Keratinocyte (primary cell): ENCODE measurements around the gene KIF21B. TPM values are rescaled to one million over a fixed set of nuclear protein-coding genes. Genes with fewer than 3 reads are reported as not detected.

ENCODE experiments used
- DNase-seq: peaks from one replicate; pipeline ENCODE4 v3.0.0-alpha.2; 2011; ENCODE audit warnings: low read depth, missing footprints, low spot score
- FAIRE-seq: peaks from 2 replicates; lab custom pipeline; 2011; peaks lifted over from hg19 to GRCh38; lab: Jason Lieb, UNC
- H2AFZ ChIP-seq: 2 replicates; pipeline ENCODE4 v1.6.0; 2012; ENCODE audit warnings: low read length, control low read depth, inconsistent platforms; ENCODE audit not compliant: control insufficient read depth
- H3K27ac ChIP-seq: 2 replicates; pipeline ENCODE4 v1.5.1; 2011; ENCODE audit warnings: low read length; ENCODE audit not compliant: control insufficient read depth, insufficient read depth
- H3K27me3 ChIP-seq: 3 replicates; pipeline ENCODE4 v1.6.0; 2011; ENCODE audit warnings: low read length; ENCODE audit not compliant: control insufficient read depth, insufficient read depth; ENCODE audit errors: extremely low read depth
- H3K36me3 ChIP-seq, 2 experiments: 2 replicates in 1 of 2; 3 replicates in 1 of 2; pipeline ENCODE4 v1.5.1; 2011; ENCODE audit warnings: low read length in 2 of 2, mild to moderate bottlenecking in 1 of 2; ENCODE audit not compliant: control insufficient read depth in 2 of 2, insufficient read depth in 2 of 2; ENCODE audit errors: extremely low read depth in 1 of 2
- H3K4me1 ChIP-seq: 3 replicates; pipeline ENCODE4 v1.5.1; 2011; ENCODE audit warnings: low read length; ENCODE audit not compliant: control insufficient read depth, insufficient read depth; ENCODE audit errors: extremely low read depth
- H3K4me2 ChIP-seq: 3 replicates; pipeline ENCODE4 v1.6.0; 2011; ENCODE audit warnings: low read depth, low read length; ENCODE audit not compliant: control insufficient read depth, insufficient read depth; ENCODE audit errors: extremely low read depth
- H3K4me3 ChIP-seq, 3 experiments: fragments of 200-600 bp in 1 of 3; sonication (generic) in 1 of 3; 2 replicates in 2 of 3; 3 replicates in 1 of 3; pipeline ENCODE4 v1.5.1; 2011 to 2016; ENCODE audit warnings: low read length in 3 of 3, mild to moderate bottlenecking in 3 of 3, control low read depth in 2 of 3, inconsistent platforms in 1 of 3, low read depth in 1 of 3, mixed read lengths in 1 of 3, mixed run types in 1 of 3, moderate library complexity in 1 of 3; ENCODE audit not compliant: control insufficient read depth in 2 of 3, insufficient read depth in 2 of 3; ENCODE audit errors: extremely low read depth in 1 of 3
- H3K79me2 ChIP-seq: 2 replicates; pipeline ENCODE4 v1.6.0; 2012; ENCODE audit warnings: low read length; ENCODE audit not compliant: control insufficient read depth, insufficient read depth
- H3K9ac ChIP-seq: 3 replicates; pipeline ENCODE4 v1.6.0; 2011; ENCODE audit warnings: low read length; ENCODE audit not compliant: control insufficient read depth, insufficient read depth; ENCODE audit errors: extremely low read depth
- H3K9me1 ChIP-seq: 3 replicates; pipeline ENCODE4 v1.6.0; 2011; ENCODE audit warnings: low read length; ENCODE audit not compliant: control insufficient read depth, insufficient read depth; ENCODE audit errors: extremely low read depth
- H3K9me3 ChIP-seq: 2 replicates; pipeline ENCODE4 v1.5.1; 2012; ENCODE audit warnings: low read depth, low read length; ENCODE audit not compliant: control insufficient read depth
- H4K20me1 ChIP-seq: 3 replicates; pipeline ENCODE4 v1.6.0; 2011; ENCODE audit warnings: low read length; ENCODE audit not compliant: control insufficient read depth, insufficient read depth; ENCODE audit errors: extremely low read depth
- CTCF ChIP-seq, 3 experiments: IDR thresholded peaks in 1 of 3; conservative IDR thresholded peaks in 1 of 3; optimal IDR thresholded peaks in 1 of 3; 2 replicates in 2 of 3; 3 replicates in 1 of 3; pipeline versions ENCODE3 to v1.5.1; 2011; ENCODE audit warnings: low read length in 3 of 3, mild to moderate bottlenecking in 3 of 3, moderate library complexity in 2 of 3, control low read depth in 1 of 3, inconsistent platforms in 1 of 3; ENCODE audit not compliant: insufficient read depth in 2 of 3; ENCODE audit errors: extremely low read depth in 1 of 3
- EZH2 ChIP-seq: IDR thresholded peaks from one replicate; pipeline ENCODE4 v1.6.1; 2012; ENCODE audit warnings: inconsistent platforms, mild to moderate bottlenecking, low read length, moderate library complexity
- dilution Hi-C: fragments of 300-500 bp; cut with MboI; formaldehyde crosslinking; loops from one replicate; pipeline ENCODE4 v1.7.0; 2020; ENCODE audit warnings: low sequenced_read_pairs; ENCODE audit not compliant: extremely low pct_ligation_motif_present
- polyA plus RNA-seq, 5 experiments: library from polyadenylated mRNA; depleted of rRNA in 3 of 5; stranded (reverse) in 3 of 5; stranded (forward) in 1 of 5; unstranded in 1 of 5; fragments of >200 nt; gene quantifications; 1 replicate in 1 of 5; 2 replicates in 3 of 5; 3 replicates in 1 of 5; pipeline versions ENCODE4 v1.2.1 to v1.2.3, GENCODE V29; 2011 to 2012; ENCODE audit warnings: missing spikeins in 2 of 5, low read depth in 1 of 5, low replicate concordance in 1 of 5

KIF21B gene
- polyA plus RNA-seq, 1 donor (not counting 4 experiments of a cell fraction or from before 2014, with no cell fraction given) = 0.17 TPM

- no peak overlapping the region for H3K4me2 ChIP-seq
- DNase-seq = no peak
- no peak overlapping the region for H3K27ac ChIP-seq
- TF ChIP-seq EZH2 (no peak), CTCF (optimal IDR thresholded peaks at IDR 0.05 in 1 of 3, IDR thresholded peaks at IDR 0.05 in 1 of 3, conservative IDR thresholded peaks at IDR 0.05 in 1 of 3; ENCODE audit: extremely low read depth in 1 of 3, insufficient read depth in 2 of 3, low read length in 3 of 3) (no peak)
- no peaks in the 10 kb centered on the region for H3K36me3 ChIP-seq
- dilution Hi-C loops = no loop called here
- H3K79me2 ChIP-seq = no peaks in the 10 kb centered on the region
- no peak overlapping the region for H2AFZ ChIP-seq
- H3K4me1 ChIP-seq = peaks cover 10% of the 10 kb centered on the region
- H3K27me3 ChIP-seq = peaks cover 3% of the 10 kb centered on the region
- no peak for FAIRE-seq
- H3K9me1 ChIP-seq = no peaks in the 10 kb centered on the region
- no peak overlapping the region for H3K4me3 ChIP-seq
- H3K9ac ChIP-seq = no peak overlapping the region
- H3K9me3 ChIP-seq = no peaks in the 10 kb centered on the region
- no peaks in the 10 kb centered on the region for H4K20me1 ChIP-seq
These were observed 64.0 kb downstream of the KIF21B start for GRCh38 chr1:200959411-200959921.

GRCh38 chr1:200958597-200958996, 64.9 kb downstream of the KIF21B start:
- no peak overlapping the region for H3K4me3 ChIP-seq
- H3K27me3 ChIP-seq = peaks cover 3% of the 10 kb centered on the region
- FAIRE-seq (no peak), DNase-seq (no peak)
- H4K20me1 ChIP-seq = no peaks in the 10 kb centered on the region
- H3K9me3 ChIP-seq = no peaks in the 10 kb centered on the region
- no peak overlapping the region for H3K4me2 ChIP-seq
- dilution Hi-C loops = no loop called here
- H3K9me1 ChIP-seq = no peaks in the 10 kb centered on the region
- no peak overlapping the region for H2AFZ ChIP-seq
- H3K36me3 ChIP-seq = no peaks in the 10 kb centered on the region
- TF ChIP-seq EZH2 = no peak
- TF ChIP-seq CTCF (optimal IDR thresholded peaks at IDR 0.05 in 1 of 3, IDR thresholded peaks at IDR 0.05 in 1 of 3, conservative IDR thresholded peaks at IDR 0.05 in 1 of 3; ENCODE audit: extremely low read depth in 1 of 3, insufficient read depth in 2 of 3, low read length in 3 of 3) = no peak
- H3K79me2 ChIP-seq = no peaks in the 10 kb centered on the region
- H3K27ac ChIP-seq = no peak overlapping the region
- H3K9ac ChIP-seq = no peak overlapping the region
- H3K4me1 ChIP-seq = peaks cover 10% of the 10 kb centered on the region
